Muscle of back (tissue), 10 donors: ENCODE results near the gene ACSM3. TPM values are rescaled to one million over a fixed set of nuclear protein-coding genes. Genes with fewer than 3 reads are reported as not detected.

Source experiments
- polyA plus RNA-seq, 10 donors: library from polyadenylated mRNA; unstranded; fragments of 120-200 nt; gene quantifications; one replicate each; pipeline ENCODE4 v1.2.1, GENCODE V29; 2013; ENCODE audit not compliant: insufficient read length in 10 of 10

ACSM3 gene
- polyA plus RNA-seq, 10 donors: 2.3 to 6.4 (median 3.2) TPM

Other genes starting within 250 kb of the ACSM3 start
- 1 to 10 TPM in 1 of 10 donors, under 1 TPM in 8, not detected in 1; 0.19 to 1.2 (median 0.45) TPM for gene ACSM2B, start 187.6 kb upstream of the ACSM3 start, polyA plus RNA-seq
- under 1 TPM in 2 of 10 donors, not detected in 8; 0.10 to 0.24 TPM for gene ACSM1, start 66.3 kb upstream of the ACSM3 start, polyA plus RNA-seq
- 10 to 100 TPM; 26.2 to 36.6 (median 31.5) TPM for gene THUMPD1, start 22.2 kb upstream of the ACSM3 start, polyA plus RNA-seq
- gene ERI2, start 42.5 kb downstream of the ACSM3 start, polyA plus RNA-seq: 10 to 100 TPM; 12.9 to 21.3 (median 18.3) TPM
- gene REXO5, start 42.5 kb downstream of the ACSM3 start, polyA plus RNA-seq: 1 to 10 TPM; 3.5 to 6.0 (median 5.1) TPM
- gene DCUN1D3, start 136.3 kb downstream of the ACSM3 start, polyA plus RNA-seq: 1 to 10 TPM; 5.0 to 7.5 (median 5.9) TPM
- gene LYRM1, start 136.8 kb downstream of the ACSM3 start, polyA plus RNA-seq: 10 to 100 TPM; 18.8 to 22.5 (median 20.6) TPM